Measurements from ENCODE around the gene CSRP1. TPM values are rescaled to one million over a fixed set of nuclear protein-coding genes. Genes with fewer than 3 reads are reported as not detected.

Gene CSRP1
- total and polyA plus RNA-seq, 9 of the 15 experiments (the other 6 are each of a cell fraction or from before 2014, with no cell fraction given) = 6.8 to 39.4 (median 23.7) TPM

GRCh38 chr1:201481004-201481380, 25.9 kb downstream of the CSRP1 start (continued):
- TF ChIP-seq ZNF318 (IDR thresholded peaks at IDR 0.05; ENCODE audit: borderline replicate concordance in 1 of 2, low read depth in 1 of 2) (no peak), CHAMP1 (IDR thresholded peaks at IDR 0.05) (no peak), LEF1 (IDR thresholded peaks at IDR 0.05) (no peak), HMG20A (CRISPR knock-in tag; conservative IDR thresholded peaks at IDR 0.05) (no peak), GATA2 (CRISPR knock-in tag; IDR thresholded peaks at IDR 0.05) (no peak), ZBTB17 (CRISPR knock-in tag; IDR thresholded peaks at IDR 0.05) (no peak), ZNF280A (IDR thresholded peaks at IDR 0.05; ENCODE audit: low read depth, partially characterized antibody) (no peak), RBBP5 (IDR thresholded peaks at IDR 0.05; ENCODE audit: borderline replicate concordance, insufficient read depth, low read length, poor library complexity, severe bottlenecking) (peak; percentile 27), NR1H2 (CRISPR knock-in tag; IDR thresholded peaks at IDR 0.05) (peak; percentile 12; the same call in 1 of the 2 replicates), ARHGAP35 (IDR thresholded peaks at IDR 0.05; ENCODE audit: partially characterized antibody) (no peak), POLR3A (IDR thresholded peaks at IDR 0.05; ENCODE audit: borderline replicate concordance, extremely low read depth, insufficient read depth, insufficient read length) (no peak), ZNF644 (tag; IDR thresholded peaks at IDR 0.05; ENCODE audit: low read depth) (no peak), CTBP1 (IDR thresholded peaks at IDR 0.05; ENCODE audit: borderline replicate concordance) (no peak)
- TF ChIP-seq, protein P1, sequence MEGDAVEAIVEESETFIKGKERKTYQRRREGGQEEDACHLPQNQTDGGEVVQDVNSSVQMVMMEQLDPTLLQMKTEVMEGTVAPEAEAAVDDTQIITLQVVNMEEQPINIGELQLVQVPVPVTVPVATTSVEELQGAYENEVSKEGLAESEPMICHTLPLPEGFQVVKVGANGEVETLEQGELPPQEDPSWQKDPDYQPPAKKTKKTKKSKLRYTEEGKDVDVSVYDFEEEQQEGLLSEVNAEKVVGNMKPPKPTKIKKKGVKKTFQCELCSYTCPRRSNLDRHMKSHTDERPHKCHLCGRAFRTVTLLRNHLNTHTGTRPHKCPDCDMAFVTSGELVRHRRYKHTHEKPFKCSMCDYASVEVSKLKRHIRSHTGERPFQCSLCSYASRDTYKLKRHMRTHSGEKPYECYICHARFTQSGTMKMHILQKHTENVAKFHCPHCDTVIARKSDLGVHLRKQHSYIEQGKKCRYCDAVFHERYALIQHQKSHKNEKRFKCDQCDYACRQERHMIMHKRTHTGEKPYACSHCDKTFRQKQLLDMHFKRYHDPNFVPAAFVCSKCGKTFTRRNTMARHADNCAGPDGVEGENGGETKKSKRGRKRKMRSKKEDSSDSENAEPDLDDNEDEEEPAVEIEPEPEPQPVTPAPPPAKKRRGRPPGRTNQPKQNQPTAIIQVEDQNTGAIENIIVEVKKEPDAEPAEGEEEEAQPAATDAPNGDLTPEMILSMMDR (IDR thresholded peaks at IDR 0.05 in 2 of 3, conservative IDR thresholded peaks at IDR 0.05 in 1 of 3; ENCODE audit: insufficient read depth in 2 of 3, low read depth in 1 of 3, low read length in 3 of 3) = no peak
